WI38 (cell line): Measurements from ENCODE around the gene RPUSD1.

Experiments
- H3K4me3 ChIP-seq: 2 replicates; pipeline ENCODE4 v1.5.1; 2011; ENCODE audit warnings: low read depth, mild to moderate bottlenecking, control low read depth, low read length
- CTCF ChIP-seq: IDR thresholded peaks from 2 replicates; pipeline ENCODE4 v1.5.1; 2012; ENCODE audit warnings: low read depth, mild to moderate bottlenecking, control low read depth, low read length

The RPUSD1 gene

GRCh38 chr16:792221-792995 is 4.2 kb upstream of the RPUSD1 start:
- no peak for TF ChIP-seq CTCF
- H3K4me3 ChIP-seq, result no peak overlapping the region

DNA sequence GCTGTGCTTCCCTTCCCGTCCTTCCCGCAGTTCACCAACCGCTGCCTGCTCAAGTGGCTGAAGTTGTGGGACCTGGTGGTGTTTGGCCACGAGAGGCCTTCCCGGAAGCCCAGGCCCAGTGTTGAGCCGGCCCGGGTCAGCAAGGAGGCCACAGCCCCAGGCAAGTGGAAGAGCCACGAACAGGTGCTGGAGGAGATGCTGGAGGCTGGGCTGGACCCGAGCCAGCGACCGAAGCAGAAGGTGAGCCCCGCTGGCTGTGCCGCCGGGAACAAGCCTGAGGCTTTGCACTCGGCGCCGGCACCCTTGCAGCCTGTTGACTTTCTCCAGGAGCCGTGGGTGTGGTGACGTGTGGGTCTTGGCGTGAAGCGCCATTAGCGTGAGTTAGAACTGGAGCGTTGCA is 3.0 kb upstream of the RPUSD1 start:
- TF ChIP-seq CTCF, result no peak
- H3K4me3 ChIP-seq, result no peak overlapping the region

- no peak overlapping the region for H3K4me3 ChIP-seq
- TF ChIP-seq CTCF, result no peak
Measured at GRCh38 chr16:790086-790485, 1.9 kb upstream of the RPUSD1 start.

- no peak for TF ChIP-seq CTCF
- H3K4me3 ChIP-seq, result peak overlapping the region; percentile 66
Measured at GRCh38 chr16:789191-789850, 1.1 kb upstream of the RPUSD1 start.

- TF ChIP-seq CTCF, result no peak
- peak within 1 kb of the TSS; percentile 93 for H3K4me3 ChIP-seq
Measured at GRCh38 chr16:788399-789126, 382 bp upstream of the RPUSD1 start, which contains the start of gene CHTF18. TSS of gene CHTF18 (plus strand) at chr16:788620. CDS start at chr16:788685, 65 bp downstream.

DNA sequence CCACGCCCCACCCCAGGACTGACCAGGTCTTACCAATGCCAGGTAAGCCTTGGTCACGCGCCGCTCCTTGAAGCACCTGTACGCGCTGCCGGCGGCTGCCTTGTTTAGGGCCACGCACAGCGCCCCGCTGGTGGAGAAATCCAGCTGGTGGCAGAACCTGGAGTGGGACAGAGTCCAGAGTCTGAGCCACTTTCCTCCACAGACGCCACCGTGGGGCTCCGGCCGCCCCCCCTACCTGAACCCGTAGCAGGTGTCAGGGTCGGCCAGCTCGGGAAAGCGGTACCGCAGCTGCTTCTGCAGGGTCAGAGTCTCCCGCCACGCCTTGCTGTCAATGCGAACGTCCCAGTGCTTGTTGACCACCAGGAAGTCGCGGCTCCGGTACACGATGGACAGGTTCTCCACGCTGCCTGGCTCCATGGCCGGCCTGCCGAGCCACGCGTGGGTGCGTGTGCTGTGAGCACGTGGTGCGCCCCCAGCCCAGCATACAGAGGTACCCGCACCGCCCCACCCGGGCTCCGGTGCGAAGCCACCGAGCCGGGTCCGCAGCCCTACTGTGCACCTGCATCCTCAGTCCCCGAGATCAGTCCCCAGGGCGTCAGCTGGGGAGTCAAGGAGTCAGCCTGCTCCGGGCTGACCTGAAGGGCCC is 737 bp downstream of the RPUSD1 start:
- H3K4me3 ChIP-seq, result peak overlapping the region; percentile 93

More for the DNA sequence above, 737 bp downstream of the RPUSD1 start:
- TF ChIP-seq CTCF, result no peak
